ENCODE results near the gene MBOAT7. TPM values are rescaled to one million over a fixed set of nuclear protein-coding genes. Genes with fewer than 3 reads are reported as not detected.
A peak's percentile ranks its signal among the peaks of the same experiment; 100 is the strongest.

The MBOAT7 gene
- total RNA-seq, 1 experiment from 2014 or later, result 100 TPM

DNA sequence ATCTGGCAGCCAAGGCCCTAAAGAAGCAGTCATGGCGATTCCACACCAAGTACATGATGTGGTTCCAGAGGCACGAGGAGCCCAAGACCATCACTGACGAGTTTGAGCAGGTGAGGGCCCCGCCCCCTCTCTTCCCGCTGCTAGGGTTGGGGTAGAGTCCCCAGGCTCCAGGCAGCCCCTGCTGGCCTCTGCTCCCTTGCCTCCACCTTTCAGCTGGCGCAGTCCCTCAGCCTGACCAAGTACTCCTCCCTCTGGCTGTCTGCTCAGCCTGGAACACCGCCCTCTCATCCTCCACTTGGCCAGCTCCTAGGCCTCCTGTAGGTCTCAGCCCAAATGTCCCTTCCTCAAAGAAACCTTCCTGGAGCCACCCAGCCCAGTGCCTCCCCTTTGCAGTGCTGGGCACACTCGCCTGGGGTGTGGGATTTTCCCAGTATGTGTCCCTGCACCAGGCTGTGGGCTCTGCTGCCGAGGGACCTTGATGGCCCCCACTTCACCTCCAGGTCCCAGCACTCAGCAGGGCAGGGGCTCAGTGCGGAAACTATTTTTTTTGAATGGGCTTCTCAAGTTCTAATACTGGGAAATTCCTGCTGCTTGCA is 35.6 kb downstream of the MBOAT7 start:
- no peak overlapping the region for H3K4me3 Mint-ChIP-seq
- no peak overlapping the region for H2BK15ac ChIP-seq (ENCODE audit: low read depth, low read length)
- H3K9me3 Mint-ChIP-seq, result no peaks in the 10 kb centered on the region
- peaks cover 50 to 84% (median 84%) of the 10 kb centered on the region in 3 experiments for H3K36me3 Mint-ChIP-seq (ENCODE audit: insufficient read depth in 1 of 3, low read depth in 3 of 3)
- H3K14ac ChIP-seq (ENCODE audit: insufficient read depth, low read length), result no peak overlapping the region
- no peak overlapping the region for H3K9ac ChIP-seq (ENCODE audit: extremely low read depth, insufficient read length, low read length)
- H3K23ac ChIP-seq (ENCODE audit: insufficient read length, low read depth, low read length), result no peak overlapping the region
- H3K27me3 Mint-ChIP-seq (ENCODE audit: low read depth), result no peaks in the 10 kb centered on the region; the same call in 1 of the 2 replicates
- H3K79me2 ChIP-seq (ENCODE audit: insufficient read depth, low read length), result no peaks in the 10 kb centered on the region; the same call in 1 of the 2 replicates
- no peak overlapping the region for H3K4ac ChIP-seq (ENCODE audit: low read depth, low read length)
- H3K27me3 ChIP-seq (ENCODE audit: insufficient read depth, low read length), result no peaks in the 10 kb centered on the region
- no CpG with 5 or more reads among the region's 10 CpGs for WGBS (ENCODE audit: extremely low coverage, insufficient read length, low lambda C conversion rate)
- H3K4me1 ChIP-seq (ENCODE audit: insufficient read depth, low read length), result no peaks in the 10 kb centered on the region
- peak overlapping the region in 1 of 3 experiments; percentile 90; a peak in 2 of 7 replicates for H3K27ac Mint-ChIP-seq
- H2AFZ ChIP-seq (ENCODE audit: low read length), result no peak overlapping the region
- no peak for DNase-seq
- H3K4me1 Mint-ChIP-seq, result peaks cover 4 to 5% of the 10 kb centered on the region in 2 experiments; a peak in 3 of 4 replicates
- H3T11ph ChIP-seq (ENCODE audit: low read length), result no peak overlapping the region
- no peak overlapping the region for H3K4me2 ChIP-seq (ENCODE audit: insufficient read depth, insufficient read length, low read length)
- no peak overlapping the region for H2AK5ac ChIP-seq (ENCODE audit: insufficient read length, low read length)
- no peak overlapping the region for H4K8ac ChIP-seq (replicated peaks; ENCODE audit: insufficient read length, low read depth, low read length)
- no peak overlapping the region for H4K5ac ChIP-seq (ENCODE audit: insufficient read length, low read depth, low read length)
- no peak overlapping the region for H3K56ac ChIP-seq (ENCODE audit: insufficient read length, low read depth, low read length)
- H3K27ac ChIP-seq (ENCODE audit: insufficient read length, low read depth, low read length), result no peak overlapping the region
- no peak overlapping the region for H2BK5ac ChIP-seq (ENCODE audit: insufficient read length, low read length)
- H3K18ac ChIP-seq (ENCODE audit: insufficient read length, low read depth, low read length), result no peak overlapping the region
- no peak overlapping the region for H4K91ac ChIP-seq (ENCODE audit: insufficient read length, low read depth, low read length)
- TF ChIP-seq, protein P1, sequence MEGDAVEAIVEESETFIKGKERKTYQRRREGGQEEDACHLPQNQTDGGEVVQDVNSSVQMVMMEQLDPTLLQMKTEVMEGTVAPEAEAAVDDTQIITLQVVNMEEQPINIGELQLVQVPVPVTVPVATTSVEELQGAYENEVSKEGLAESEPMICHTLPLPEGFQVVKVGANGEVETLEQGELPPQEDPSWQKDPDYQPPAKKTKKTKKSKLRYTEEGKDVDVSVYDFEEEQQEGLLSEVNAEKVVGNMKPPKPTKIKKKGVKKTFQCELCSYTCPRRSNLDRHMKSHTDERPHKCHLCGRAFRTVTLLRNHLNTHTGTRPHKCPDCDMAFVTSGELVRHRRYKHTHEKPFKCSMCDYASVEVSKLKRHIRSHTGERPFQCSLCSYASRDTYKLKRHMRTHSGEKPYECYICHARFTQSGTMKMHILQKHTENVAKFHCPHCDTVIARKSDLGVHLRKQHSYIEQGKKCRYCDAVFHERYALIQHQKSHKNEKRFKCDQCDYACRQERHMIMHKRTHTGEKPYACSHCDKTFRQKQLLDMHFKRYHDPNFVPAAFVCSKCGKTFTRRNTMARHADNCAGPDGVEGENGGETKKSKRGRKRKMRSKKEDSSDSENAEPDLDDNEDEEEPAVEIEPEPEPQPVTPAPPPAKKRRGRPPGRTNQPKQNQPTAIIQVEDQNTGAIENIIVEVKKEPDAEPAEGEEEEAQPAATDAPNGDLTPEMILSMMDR (conservative IDR thresholded peaks at IDR 0.05), result no peak
- H3K23me2 ChIP-seq (ENCODE audit: insufficient read length, low read depth, low read length, poor library complexity, severe bottlenecking), result peaks cover under 1% of the 10 kb centered on the region
- H3K79me1 ChIP-seq (ENCODE audit: insufficient read depth, low read depth, low read length, poor library complexity, severe bottlenecking), result no peaks in the 10 kb centered on the region
- no peak overlapping the region for H2BK120ac ChIP-seq (ENCODE audit: low read depth, low read length, poor library complexity, severe bottlenecking)
- H2BK20ac ChIP-seq (ENCODE audit: low read depth, low read length, poor library complexity, severe bottlenecking), result no peak overlapping the region
- H3K9me3 ChIP-seq (ENCODE audit: control insufficient read depth, low read depth, low read length), result no peaks in the 10 kb centered on the region
- no peaks in the 10 kb centered on the region for H4K20me1 ChIP-seq (ENCODE audit: control insufficient read depth, insufficient read depth, insufficient read length)
- H2BK12ac ChIP-seq (ENCODE audit: insufficient read length, low read depth, low read length), result no peak overlapping the region

All from H9 (cell line).